HepG2 (cell line): ENCODE results near the gene SPTBN5. TPM values are rescaled to one million over a fixed set of nuclear protein-coding genes. Genes with fewer than 3 reads are reported as not detected.

ENCODE experiments used
- ATAC-seq: fragments of 200-7000 bp; cut with Tn5 transposase; 3 replicates; pipeline ENCODE4 v1.9.1; 2020; ENCODE audit warnings: mild to moderate bottlenecking, moderate library complexity
- BruUV-seq: library from RNA; stranded (reverse); fragments of 400-500 nt; replicated peaks from 2 replicates; lab custom pipeline; 2021; lab: Mats Ljungman, UMichigan
- CTCF ChIA-PET: fragments of 300-600 bp; formaldehyde crosslinking; extraction: SDS; loops from one replicate; lab custom pipeline; 2021; ENCODE audit warnings: low total read pairs, inconsistent platforms, low intra/inter-chr PET ratio; lab: Yijun Ruan, JAX
- POLR2A ChIA-PET: fragments of 350-600 bp; sonication (Branson Sonifier 250); formaldehyde crosslinking; loops from one replicate; lab custom pipeline; 2020; ENCODE audit warnings: antibody characterized with exemption, inconsistent platforms; lab: Yijun Ruan, JAX
- DNase-seq: peaks from one replicate; pipeline ENCODE4 v3.0.0-alpha.2; 2015; ENCODE audit warnings: low spot score
- FAIRE-seq: peaks from 3 replicates; lab custom pipeline; 2011; peaks lifted over from hg19 to GRCh38; lab: Jason Lieb, UNC
- H2AFZ ChIP-seq: one replicate; pipeline ENCODE4 v1.6.1; 2011; ENCODE audit warnings: low read length, inconsistent platforms
- H3K27ac ChIP-seq: fragments of 300-600 bp; 3 replicates; pipeline ENCODE4 v1.8.0; 2011; ENCODE audit warnings: mixed run types, mild to moderate bottlenecking, mixed read lengths, low read length, inconsistent platforms; ENCODE audit not compliant: insufficient read depth; ENCODE audit errors: extremely low read length
- H3K27me3 ChIP-seq, 2 experiments: fragments of 200-600 bp in 1 of 2; 2 replicates in 1 of 2; 3 replicates in 1 of 2; pipeline versions ENCODE4 v1.6.0 to v1.8.0; 2011; ENCODE audit warnings: low read length in 2 of 2, mild to moderate bottlenecking in 2 of 2, moderate library complexity in 2 of 2, inconsistent platforms in 1 of 2; ENCODE audit not compliant: insufficient read depth in 2 of 2, control insufficient read depth in 1 of 2
- H3K36me3 ChIP-seq, 2 experiments: fragments of 200-600 bp in 1 of 2; replicated peaks in 1 of 2; 2 replicates in 1 of 2; 3 replicates in 1 of 2; pipeline versions ENCODE4 v1.5.1 to v1.8.0; 2011; ENCODE audit warnings: low read length in 2 of 2, inconsistent platforms in 1 of 2; ENCODE audit not compliant: insufficient read depth in 2 of 2, control insufficient read depth in 1 of 2
- H3K4me1 ChIP-seq: 2 replicates; pipeline ENCODE4 v1.5.1; 2012; ENCODE audit warnings: low read length, inconsistent platforms; ENCODE audit not compliant: insufficient read depth
- H3K4me2 ChIP-seq: 2 replicates; pipeline ENCODE4 v1.6.0; 2011; ENCODE audit warnings: low read depth, low read length, inconsistent platforms
- H3K4me3 ChIP-seq, 3 experiments: fragments of 200-600 bp in 1 of 3; sonication (generic), shearing (Covaris generic) in 1 of 3; replicated peaks in 1 of 3; 2 replicates each; pipeline ENCODE4 v1.5.1; 2011 to 2016; ENCODE audit warnings: low read length in 3 of 3, inconsistent platforms in 2 of 3, low read depth in 2 of 3, mild to moderate bottlenecking in 2 of 3, control low read depth in 1 of 3, mixed read lengths in 1 of 3; ENCODE audit not compliant: insufficient read depth in 1 of 3
- H3K79me2 ChIP-seq: one replicate; pipeline ENCODE4 v1.6.1; 2011; ENCODE audit warnings: low read length, inconsistent platforms; ENCODE audit not compliant: insufficient read depth
- H3K9ac ChIP-seq: 2 replicates; pipeline ENCODE4 v1.6.0; 2011; ENCODE audit warnings: mild to moderate bottlenecking, low read depth, low read length, inconsistent platforms; ENCODE audit not compliant: insufficient read depth
- H3K9me3 ChIP-seq: 2 replicates; pipeline ENCODE4 v1.5.1; 2012; ENCODE audit warnings: mild to moderate bottlenecking, low read length
- H4K20me1 ChIP-seq: 2 replicates; pipeline ENCODE4 v1.6.0; 2011; ENCODE audit warnings: inconsistent platforms, mild to moderate bottlenecking, low read length, moderate library complexity; ENCODE audit not compliant: insufficient read depth
- ATM ChIP-seq: fragments of 450-650 bp; IDR thresholded peaks from 2 replicates; pipeline ENCODE4 v1.7.1; 2017; ENCODE audit warnings: mild to moderate bottlenecking, borderline replicate concordance
- BRF2 ChIP-seq: sonication (generic); formaldehyde crosslinking; IDR thresholded peaks from 2 replicates; pipeline ENCODE4 v1.8.1; 2022; ENCODE audit warnings: mild to moderate bottlenecking, missing genetic modification reagents
- MAZ ChIP-seq, 2 experiments: sonication (generic) in 1 of 2; formaldehyde crosslinking in 1 of 2; IDR thresholded peaks; 2 replicates each; pipeline versions ENCODE4 v1.5.0 to v1.6.1; 2012 to 2020; ENCODE audit warnings: low read depth in 2 of 2, mild to moderate bottlenecking in 2 of 2, borderline replicate concordance in 1 of 2, improper control_type of control experiment in 1 of 2, low read length in 1 of 2, missing genetic modification reagents in 1 of 2, moderate library complexity in 1 of 2
- RBAK ChIP-seq: sonication (generic); formaldehyde crosslinking; IDR thresholded peaks from 2 replicates; pipeline ENCODE4 v1.5.1; 2020; ENCODE audit warnings: mild to moderate bottlenecking, missing genetic modification reagents
- SAFB2 ChIP-seq: sonication (generic); formaldehyde crosslinking; IDR thresholded peaks from 2 replicates; pipeline ENCODE4 v1.5.1; 2020; ENCODE audit warnings: missing genetic modification reagents, low read depth, mild to moderate bottlenecking, borderline replicate concordance
- SMC3 ChIP-seq: IDR thresholded peaks from 2 replicates; pipeline ENCODE4 v1.6.1; 2011; ENCODE audit warnings: low read length, improper control_type of control experiment
- SOX6 ChIP-seq, 2 experiments: fragments of 450-650 bp in 1 of 2; sonication (generic) in 1 of 2; formaldehyde crosslinking in 1 of 2; IDR thresholded peaks; 2 replicates each; pipeline versions ENCODE4 v1.4.0 to v1.6.1; 2017 to 2020; ENCODE audit warnings: antibody characterized with exemption in 1 of 2, mild to moderate bottlenecking in 1 of 2, missing genetic modification reagents in 1 of 2
- TERF1 ChIP-seq: sonication (generic); formaldehyde crosslinking; IDR thresholded peaks from 2 replicates; pipeline ENCODE4 v1.8.0; 2022; ENCODE audit warnings: mild to moderate bottlenecking, missing genetic modification reagents, moderate library complexity
- WGBS: methylation state at CpG from one replicate; pipeline ENCODE4 v1.1.6; 2017; ENCODE audit warnings: low lambda C conversion rate; 5-methylcytosine and 5-hydroxymethylcytosine counted together
- in situ Hi-C: cut with HindIII; loops from 2 replicates; pipeline ENCODE4 v1.10.0; 2017; ENCODE audit warnings: low pct_unique_long_range_greater_than_20kb; ENCODE audit not compliant: extremely low pct_ligation_motif_present
- intact Hi-C: fragments of 100-400 bp; cut with micrococcal nuclease; formaldehyde crosslinking; loops from one replicate; pipeline ENCODE4 v1.10.0; 2022; ENCODE audit not compliant: unreplicated experiment
- polyA plus RNA-seq, 8 experiments: library from polyadenylated mRNA; depleted of rRNA in 3 of 8; stranded (reverse) in 7 of 8; unstranded in 1 of 8; fragments of >200 nt; fragmentation: Illumina TruSeq in 4 of 8; extraction: Trizol in 4 of 8; gene quantifications; 2 replicates each; pipeline versions ENCODE4 v1.2.1 to v1.2.3, GENCODE V29; 2011 to 2016; ENCODE audit warnings: low read depth in 4 of 8, missing spikeins in 1 of 8, mixed read lengths in 1 of 8; ENCODE audit not compliant: insufficient read depth in 1 of 8
- total RNA-seq, 5 experiments: library from RNA; depleted of rRNA; stranded (reverse); fragments of >200 nt; fragmentation: Illumina TruSeq; extraction: Trizol; gene quantifications; 2 replicates each; pipeline ENCODE4 v1.2.3, GENCODE V29; 2016; ENCODE audit warnings: low read depth in 1 of 5
- TF ChIP-seq, protein P1 (sequence below): sonication (generic); formaldehyde crosslinking; IDR thresholded peaks from 2 replicates; pipeline ENCODE4 v1.4.0; 2020; ENCODE audit warnings: missing genetic modification reagents
- TF ChIP-seq, protein P2 (sequence below): fragments of 450-650 bp; IDR thresholded peaks from 2 replicates; pipeline ENCODE4 v1.6.1; 2017
- TF ChIP-seq, protein P3 (sequence below): sonication (generic); formaldehyde crosslinking; IDR thresholded peaks from 2 replicates; pipeline ENCODE4 v1.9.0; 2022; ENCODE audit warnings: missing genetic modification reagents, mild to moderate bottlenecking, borderline replicate concordance

The SPTBN5 gene
- total and polyA plus RNA-seq, 2 of the 13 experiments (the other 11 are each of a cell fraction or from before 2014, with no cell fraction given): 0.01 to 0.07 TPM

- TF ChIP-seq TERF1 (CRISPR knock-in tag): no peak
- no peak for TF ChIP-seq MAZ (IDR thresholded peaks at IDR 0.05; ENCODE audit: borderline replicate concordance, low read depth, low read length)
- TF ChIP-seq MAZ (CRISPR knock-in tag; IDR thresholded peaks at IDR 0.05; ENCODE audit: low read depth): no peak
- TF ChIP-seq, all 625 proteins: peak for 0
These were observed 33.7 kb upstream of the SPTBN5 start (continued) for GRCh38 chr15:41927536-41927935.

DNA sequence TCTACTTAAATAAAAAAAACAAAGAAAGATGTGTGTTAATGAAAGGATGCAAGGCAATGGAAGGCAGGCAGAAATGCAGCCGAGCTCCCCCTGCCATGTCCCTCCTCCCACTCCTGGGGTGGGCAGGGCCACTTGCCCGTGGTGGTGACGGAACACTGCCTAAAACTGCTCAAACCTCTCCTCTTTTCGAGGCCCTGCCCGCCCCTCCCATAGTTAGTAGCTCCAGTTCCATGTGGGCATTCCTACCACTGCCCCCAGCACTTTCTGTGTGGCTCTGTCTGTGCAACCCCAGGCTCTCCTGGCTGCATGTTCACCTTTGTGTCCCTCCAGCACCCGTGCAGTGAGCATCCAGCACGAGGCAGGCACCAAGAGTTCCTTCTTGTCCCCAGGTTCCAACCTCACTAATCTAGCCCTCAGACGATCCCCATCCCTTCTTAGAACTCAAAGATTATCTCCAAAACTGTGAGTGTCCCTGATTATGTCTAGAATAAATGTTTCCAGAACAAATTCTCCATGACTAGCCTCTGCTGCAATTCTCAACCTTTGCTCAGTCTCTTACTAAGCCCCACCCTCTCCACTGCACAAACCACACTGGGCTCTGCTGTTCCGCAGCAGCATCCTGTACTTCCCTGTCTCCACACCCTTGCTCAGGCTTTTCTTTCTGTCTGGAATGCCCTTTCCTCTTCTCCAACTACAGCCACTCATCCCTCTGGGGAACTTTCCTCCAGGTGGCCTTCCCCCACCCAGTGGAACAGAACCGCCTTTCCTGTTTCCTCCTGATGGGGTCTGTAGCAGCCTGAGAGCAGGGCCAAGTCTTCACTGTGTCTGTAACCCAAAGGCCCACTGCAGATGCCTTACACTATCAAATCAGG, 32.6 kb upstream of the SPTBN5 start:
- Histone ChIP-seq H3K27ac (no peak overlapping the region), H3K4me2 (peak overlapping the region; percentile 49), H3K4me3 (peak overlapping the region in 1 of 3 experiments; percentile 35; a peak in 2 of 6 replicates), H3K79me2 (no peaks in the 10 kb centered on the region), H3K36me3 (no peaks in the 10 kb centered on the region), H4K20me1 (peaks cover 8% of the 10 kb centered on the region; the same call in 1 of the 2 replicates), H3K9me3 (no peaks in the 10 kb centered on the region), H2AFZ (no peak overlapping the region), H3K9ac (no peak overlapping the region), H3K4me1 (peaks cover 66% of the 10 kb centered on the region), H3K27me3 (no peaks in the 10 kb centered on the region)
- intact Hi-C loops (loop anchor here (5.0 kb wide), 1 partner anchor 46 kb away; the partner anchor contains the start of gene EHD4), in situ Hi-C loops (no loop called here)
- peak; percentile 42 for FAIRE-seq
- peak; percentile 92 for ATAC-seq
- no TSS peak for BruUV-seq
- ChIA-PET CTCF (no interaction called here), POLR2A (no interaction called here)
- DNase-seq: peak; percentile 34
- 35% methylated on average over 10 of the region's 10 CpGs for WGBS
- TF ChIP-seq, protein P1, sequence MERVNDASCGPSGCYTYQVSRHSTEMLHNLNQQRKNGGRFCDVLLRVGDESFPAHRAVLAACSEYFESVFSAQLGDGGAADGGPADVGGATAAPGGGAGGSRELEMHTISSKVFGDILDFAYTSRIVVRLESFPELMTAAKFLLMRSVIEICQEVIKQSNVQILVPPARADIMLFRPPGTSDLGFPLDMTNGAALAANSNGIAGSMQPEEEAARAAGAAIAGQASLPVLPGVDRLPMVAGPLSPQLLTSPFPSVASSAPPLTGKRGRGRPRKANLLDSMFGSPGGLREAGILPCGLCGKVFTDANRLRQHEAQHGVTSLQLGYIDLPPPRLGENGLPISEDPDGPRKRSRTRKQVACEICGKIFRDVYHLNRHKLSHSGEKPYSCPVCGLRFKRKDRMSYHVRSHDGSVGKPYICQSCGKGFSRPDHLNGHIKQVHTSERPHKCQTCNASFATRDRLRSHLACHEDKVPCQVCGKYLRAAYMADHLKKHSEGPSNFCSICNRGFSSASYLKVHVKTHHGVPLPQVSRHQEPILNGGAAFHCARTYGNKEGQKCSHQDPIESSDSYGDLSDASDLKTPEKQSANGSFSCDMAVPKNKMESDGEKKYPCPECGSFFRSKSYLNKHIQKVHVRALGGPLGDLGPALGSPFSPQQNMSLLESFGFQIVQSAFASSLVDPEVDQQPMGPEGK: 0 out of 2 replicates have a peak, but pooled peaks have one; percentile 15
- TF ChIP-seq SAFB2 (CRISPR knock-in tag) (no peak), SOX6 (IDR thresholded peaks at IDR 0.05) (no peak), SOX6 (CRISPR knock-in tag; IDR thresholded peaks at IDR 0.05) (peak; percentile 23; the same call in 1 of the 2 replicates), RBAK (peak; percentile 80; the same call in 1 of the 2 replicates), ATM (no peak), SMC3 (peak; percentile 10; the same call in 1 of the 2 replicates), BRF2 (CRISPR knock-in tag) (no peak)
- TF ChIP-seq, protein P2, sequence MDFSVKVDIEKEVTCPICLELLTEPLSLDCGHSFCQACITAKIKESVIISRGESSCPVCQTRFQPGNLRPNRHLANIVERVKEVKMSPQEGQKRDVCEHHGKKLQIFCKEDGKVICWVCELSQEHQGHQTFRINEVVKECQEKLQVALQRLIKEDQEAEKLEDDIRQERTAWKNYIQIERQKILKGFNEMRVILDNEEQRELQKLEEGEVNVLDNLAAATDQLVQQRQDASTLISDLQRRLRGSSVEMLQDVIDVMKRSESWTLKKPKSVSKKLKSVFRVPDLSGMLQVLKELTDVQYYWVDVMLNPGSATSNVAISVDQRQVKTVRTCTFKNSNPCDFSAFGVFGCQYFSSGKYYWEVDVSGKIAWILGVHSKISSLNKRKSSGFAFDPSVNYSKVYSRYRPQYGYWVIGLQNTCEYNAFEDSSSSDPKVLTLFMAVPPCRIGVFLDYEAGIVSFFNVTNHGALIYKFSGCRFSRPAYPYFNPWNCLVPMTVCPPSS: no peak
- TF ChIP-seq, protein P3, sequence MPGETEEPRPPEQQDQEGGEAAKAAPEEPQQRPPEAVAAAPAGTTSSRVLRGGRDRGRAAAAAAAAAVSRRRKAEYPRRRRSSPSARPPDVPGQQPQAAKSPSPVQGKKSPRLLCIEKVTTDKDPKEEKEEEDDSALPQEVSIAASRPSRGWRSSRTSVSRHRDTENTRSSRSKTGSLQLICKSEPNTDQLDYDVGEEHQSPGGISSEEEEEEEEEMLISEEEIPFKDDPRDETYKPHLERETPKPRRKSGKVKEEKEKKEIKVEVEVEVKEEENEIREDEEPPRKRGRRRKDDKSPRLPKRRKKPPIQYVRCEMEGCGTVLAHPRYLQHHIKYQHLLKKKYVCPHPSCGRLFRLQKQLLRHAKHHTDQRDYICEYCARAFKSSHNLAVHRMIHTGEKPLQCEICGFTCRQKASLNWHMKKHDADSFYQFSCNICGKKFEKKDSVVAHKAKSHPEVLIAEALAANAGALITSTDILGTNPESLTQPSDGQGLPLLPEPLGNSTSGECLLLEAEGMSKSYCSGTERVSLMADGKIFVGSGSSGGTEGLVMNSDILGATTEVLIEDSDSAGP (CRISPR knock-in tag): 0 out of 2 replicates have a peak, but pooled peaks have one; percentile 40
